WTC11 (cell line): ENCODE measurements around the gene ASIC5. TPM values are rescaled to one million over a fixed set of nuclear protein-coding genes. Genes with fewer than 3 reads are reported as not detected.

Source experiments
- ATAC-seq: fragments of 200-7000 bp; cut with Tn5 transposase; 2 replicates; pipeline ENCODE4 v1.10.0; 2021; ENCODE audit warnings: mild to moderate bottlenecking, moderate library complexity
- CTCF ChIA-PET: fragments of 300-600 bp; sonication (Branson Sonifier 250); formaldehyde crosslinking; loops from one replicate; lab custom pipeline; 2021; ENCODE audit warnings: antibody characterized with exemption; lab: Charles Lee
- POLR2A ChIA-PET: fragments of 350-600 bp; sonication (Branson Sonifier 250); formaldehyde crosslinking; loops from one replicate; lab custom pipeline; 2021; ENCODE audit warnings: antibody characterized with exemption; lab: Charles Lee
- DNase-seq: peaks from one replicate; pipeline ENCODE4 v3.0.0; 2021; ENCODE audit warnings: low spot score
- H3K27ac Mint-ChIP-seq: 2 replicates; pipeline ENCODE4 v1.8.0; 2021; ENCODE audit warnings: mixed read lengths
- H3K27me3 Mint-ChIP-seq: 2 replicates; pipeline ENCODE4 v1.8.0; 2021; ENCODE audit warnings: low read depth, mild to moderate bottlenecking, moderate library complexity, mixed read lengths
- H3K36me3 Mint-ChIP-seq: 2 replicates; pipeline ENCODE4 v1.8.0; 2021; ENCODE audit warnings: mixed read lengths
- H3K4me1 Mint-ChIP-seq: 2 replicates; pipeline ENCODE4 v1.8.0; 2022; ENCODE audit warnings: mixed read lengths
- H3K4me3 Mint-ChIP-seq: 2 replicates; pipeline ENCODE4 v1.8.0; 2021; ENCODE audit warnings: mild to moderate bottlenecking, moderate library complexity, mixed read lengths
- H3K9me3 Mint-ChIP-seq: 2 replicates; pipeline ENCODE4 v1.8.0; 2021; ENCODE audit warnings: mixed read lengths
- AR ChIP-seq: fragments of 250-450 bp; sonication (Bioruptor Pico); IDR thresholded peaks from 2 replicates; pipeline ENCODE4 v1.9.0; 2021; ENCODE audit warnings: mild to moderate bottlenecking
- ARID4B ChIP-seq: sonication (generic); formaldehyde crosslinking; IDR thresholded peaks from 2 replicates; pipeline ENCODE4 v1.8.0; 2023; ENCODE audit warnings: missing genetic modification reagents, mild to moderate bottlenecking, borderline replicate concordance
- E2F1 ChIP-seq: sonication (generic); formaldehyde crosslinking; IDR thresholded peaks from 2 replicates; pipeline ENCODE4 v1.8.0; 2022; ENCODE audit warnings: mild to moderate bottlenecking, missing genetic modification reagents
- E2F4 ChIP-seq: sonication (generic); formaldehyde crosslinking; IDR thresholded peaks from 2 replicates; pipeline ENCODE4 v1.8.1; 2022; ENCODE audit warnings: low read depth, mild to moderate bottlenecking, moderate library complexity, missing genetic modification reagents, borderline replicate concordance
- ELF4 ChIP-seq: sonication (generic); formaldehyde crosslinking; IDR thresholded peaks from 2 replicates; pipeline ENCODE4 v1.8.1; 2022; ENCODE audit warnings: low read depth, mild to moderate bottlenecking, moderate library complexity, missing genetic modification reagents
- ESRRA ChIP-seq: sonication (generic); formaldehyde crosslinking; IDR thresholded peaks from 2 replicates; pipeline ENCODE4 v1.8.1; 2022; ENCODE audit warnings: mild to moderate bottlenecking, missing genetic modification reagents, borderline replicate concordance
- FOXK1 ChIP-seq: sonication (generic); formaldehyde crosslinking; IDR thresholded peaks from 2 replicates; pipeline ENCODE4 v1.8.0; 2022; ENCODE audit warnings: mild to moderate bottlenecking, moderate library complexity, missing genetic modification reagents
- GABPB1 ChIP-seq: sonication (generic); formaldehyde crosslinking; IDR thresholded peaks from 2 replicates; pipeline ENCODE4 v1.8.1; 2023; ENCODE audit warnings: mild to moderate bottlenecking, missing genetic modification reagents
- NR3C1 ChIP-seq: sonication (generic); formaldehyde crosslinking; conservative IDR thresholded peaks from 2 replicates; pipeline ENCODE4 v1.8.1; 2023; ENCODE audit warnings: low read depth, mild to moderate bottlenecking, missing genetic modification reagents
- SP1 ChIP-seq: sonication (generic); formaldehyde crosslinking; conservative IDR thresholded peaks from 2 replicates; pipeline ENCODE4 v1.8.1; 2022; ENCODE audit warnings: missing genetic modification reagents
- TEAD1 ChIP-seq: sonication (generic); formaldehyde crosslinking; IDR thresholded peaks from 2 replicates; pipeline ENCODE4 v1.8.0; 2022; ENCODE audit warnings: mild to moderate bottlenecking, missing genetic modification reagents
- ZNF121 ChIP-seq: sonication (generic); formaldehyde crosslinking; IDR thresholded peaks from 2 replicates; pipeline ENCODE4 v1.8.0; 2023; ENCODE audit warnings: missing genetic modification reagents
- ZNF138 ChIP-seq: sonication (generic); formaldehyde crosslinking; conservative IDR thresholded peaks from 2 replicates; pipeline ENCODE4 v1.8.1; 2022; ENCODE audit warnings: mild to moderate bottlenecking, moderate library complexity, missing genetic modification reagents
- ZNF232 ChIP-seq: sonication (generic); formaldehyde crosslinking; IDR thresholded peaks from 2 replicates; pipeline ENCODE4 v1.8.0; 2022; ENCODE audit warnings: mild to moderate bottlenecking, missing genetic modification reagents
- ZNF317 ChIP-seq: sonication (generic); formaldehyde crosslinking; IDR thresholded peaks from 2 replicates; pipeline ENCODE4 v1.8.1; 2023; ENCODE audit warnings: low read depth, mild to moderate bottlenecking, moderate library complexity, missing genetic modification reagents, borderline replicate concordance
- ZNF396 ChIP-seq: fragments of 250-450 bp; sonication (Bioruptor Pico); IDR thresholded peaks from 2 replicates; pipeline ENCODE4 v1.8.0; 2021; ENCODE audit warnings: mild to moderate bottlenecking, moderate library complexity, borderline replicate concordance
- total RNA-seq: library from RNA; stranded (reverse); gene quantifications from 3 replicates; pipeline ENCODE4 v1.2.3, GENCODE V29; 2021
- TF ChIP-seq, protein P1 (sequence below): fragments of 250-450 bp; sonication (Bioruptor Pico); IDR thresholded peaks from 2 replicates; pipeline ENCODE4 v1.9.0; 2021; ENCODE audit warnings: moderate library complexity, mild to moderate bottlenecking, inconsistent platforms, borderline replicate concordance
- TF ChIP-seq, protein P2 (sequence below): sonication (generic); formaldehyde crosslinking; conservative IDR thresholded peaks from 2 replicates; pipeline ENCODE4 v1.8.1; 2022; ENCODE audit warnings: mild to moderate bottlenecking, missing genetic modification reagents

The ASIC5 gene
- total RNA-seq, 1 experiment from 2014 or later: not detected

DNA sequence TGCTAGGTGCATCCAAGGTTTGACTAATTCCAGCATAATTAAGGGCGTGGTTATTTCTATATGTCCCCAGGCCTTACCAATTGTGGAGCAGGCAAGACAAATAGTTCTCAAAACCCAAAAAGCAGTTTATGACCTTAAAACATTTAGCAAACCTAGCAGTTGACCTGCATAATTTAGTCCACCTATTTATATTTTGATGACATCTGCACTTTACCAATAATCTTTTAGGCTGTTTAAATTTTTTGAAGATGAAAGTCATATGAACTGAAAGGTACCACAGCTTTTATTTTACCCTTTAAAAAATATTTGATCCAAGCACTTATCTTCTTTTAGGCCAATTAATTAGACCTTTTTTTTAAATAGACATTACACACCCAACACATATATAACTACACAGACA is 9.8 kb upstream of the ASIC5 start:
- H3K9me3 Mint-ChIP-seq: peaks cover 68% of the 10 kb centered on the region
- H3K27ac Mint-ChIP-seq: no peak overlapping the region
- ChIA-PET CTCF (no interaction called here), POLR2A (no interaction called here)
- H3K36me3 Mint-ChIP-seq: peaks cover 64% of the 10 kb centered on the region
- TF ChIP-seq ZNF232: no peak
- TF ChIP-seq ESRRA (CRISPR knock-in tag): no peak
- no peak for TF ChIP-seq SP1 (CRISPR knock-in tag)
- TF ChIP-seq GABPB1 (CRISPR knock-in tag): no peak
- TF ChIP-seq ELF4 (CRISPR knock-in tag): no peak
- TF ChIP-seq ZNF396: no peak
- TF ChIP-seq ARID4B: no peak
- TF ChIP-seq TEAD1 (CRISPR knock-in tag): no peak
- no peak for TF ChIP-seq NR3C1 (CRISPR knock-in tag)
- TF ChIP-seq, protein P1, sequence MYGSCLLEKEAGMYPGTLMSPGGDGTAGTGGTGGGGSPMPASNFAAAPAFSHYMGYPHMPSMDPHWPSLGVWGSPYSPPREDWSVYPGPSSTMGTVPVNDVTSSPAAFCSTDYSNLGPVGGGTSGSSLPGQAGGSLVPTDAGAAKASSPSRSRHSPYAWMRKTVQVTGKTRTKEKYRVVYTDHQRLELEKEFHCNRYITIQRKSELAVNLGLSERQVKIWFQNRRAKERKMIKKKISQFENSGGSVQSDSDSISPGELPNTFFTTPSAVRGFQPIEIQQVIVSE (CRISPR knock-in tag): no peak
- TF ChIP-seq ZNF121 (CRISPR knock-in tag): no peak
- TF ChIP-seq, protein P2, sequence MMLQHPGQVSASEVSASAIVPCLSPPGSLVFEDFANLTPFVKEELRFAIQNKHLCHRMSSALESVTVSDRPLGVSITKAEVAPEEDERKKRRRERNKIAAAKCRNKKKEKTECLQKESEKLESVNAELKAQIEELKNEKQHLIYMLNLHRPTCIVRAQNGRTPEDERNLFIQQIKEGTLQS (CRISPR knock-in tag): no peak
- no peak for TF ChIP-seq ZNF317 (CRISPR knock-in tag)
- TF ChIP-seq ZNF138 (CRISPR knock-in tag): no peak
- TF ChIP-seq FOXK1 (CRISPR knock-in tag): no peak
- no peak for TF ChIP-seq E2F4
- no peak for TF ChIP-seq AR
- TF ChIP-seq E2F1 (CRISPR knock-in tag): no peak
- no peak overlapping the region for H3K4me3 Mint-ChIP-seq
- H3K27me3 Mint-ChIP-seq: no peaks in the 10 kb centered on the region; the same call in 1 of the 2 replicates
- DNase-seq (no peak), ATAC-seq (no peak)
- H3K4me1 Mint-ChIP-seq: peaks cover 10% of the 10 kb centered on the region
